ELF-1 (cell line): Measurements from ENCODE around the gene UTY.
"Not testable (repeated sequence)": the region's sequence is repeated elsewhere in the genome, so short reads cannot be mapped to it uniquely, and the experiment has no call there.

Experiments used
- DNase-seq: peaks from one replicate; pipeline ENCODE4 v3.0.0-alpha.2; 2016; ENCODE audit warnings: low read depth, low spot score

The UTY gene

GRCh38 chrY:13299411-13299810 lies 180.4 kb downstream of the UTY start:
- DNase-seq = no peak

GRCh38 chrY:13296176-13296890 lies 183.5 kb downstream of the UTY start:
- DNase-seq = no peak

- DNase-seq = no peak
Measured at GRCh38 chrY:13295026-13295425, 184.8 kb downstream of the UTY start.

GRCh38 chrY:13291199-13291598 lies 188.6 kb downstream of the UTY start:
- DNase-seq = no peak

DNA sequence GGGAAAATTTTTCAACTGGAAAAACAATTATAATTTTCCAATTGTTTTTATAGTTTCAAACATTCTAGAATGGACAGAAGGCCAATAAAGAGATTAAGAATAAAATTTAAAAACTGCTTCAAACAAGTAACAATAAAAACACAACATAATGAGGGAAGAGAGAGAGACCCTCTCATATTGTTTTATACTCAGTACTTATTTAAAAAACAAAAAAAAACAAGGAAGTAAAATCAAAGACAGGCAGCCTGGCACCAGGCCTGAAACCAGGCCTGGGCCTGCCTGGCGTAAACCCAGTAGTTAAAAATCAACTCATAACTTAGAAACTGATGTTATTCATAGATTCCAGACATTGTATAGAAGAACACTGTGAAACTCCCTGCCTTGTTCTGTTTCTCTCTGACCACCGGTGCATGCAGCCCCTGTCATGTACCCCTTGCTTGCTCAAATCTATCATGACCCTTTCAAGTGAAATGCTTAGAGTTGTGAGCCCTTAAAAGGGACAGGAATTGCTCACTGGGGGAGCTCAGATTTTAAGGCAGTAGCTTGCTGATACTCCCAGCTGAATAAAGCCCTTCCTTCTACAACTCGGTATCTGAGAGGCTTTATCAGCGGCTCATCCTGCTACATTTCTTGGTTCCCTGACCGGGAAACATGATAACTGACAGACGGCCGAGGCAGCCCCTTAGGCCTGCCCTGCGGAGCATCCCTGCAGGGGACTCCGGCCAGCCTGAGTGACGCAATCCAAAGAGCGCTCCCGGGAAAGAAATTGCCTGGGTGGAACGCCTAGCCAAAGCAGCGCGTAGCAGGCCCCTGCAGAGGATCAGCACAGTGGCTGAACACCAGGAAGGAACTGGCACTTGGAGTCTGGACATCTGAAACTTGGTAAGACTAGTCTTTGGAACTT lies 197.4 kb downstream of the UTY start:
- DNase-seq = not testable (repeated sequence)

GRCh38 chrY:13279561-13279960 lies 200.3 kb downstream of the UTY start:
- DNase-seq = no peak

GRCh38 chrY:13271706-13272105 lies 208.1 kb downstream of the UTY start:
- DNase-seq = no peak

DNA sequence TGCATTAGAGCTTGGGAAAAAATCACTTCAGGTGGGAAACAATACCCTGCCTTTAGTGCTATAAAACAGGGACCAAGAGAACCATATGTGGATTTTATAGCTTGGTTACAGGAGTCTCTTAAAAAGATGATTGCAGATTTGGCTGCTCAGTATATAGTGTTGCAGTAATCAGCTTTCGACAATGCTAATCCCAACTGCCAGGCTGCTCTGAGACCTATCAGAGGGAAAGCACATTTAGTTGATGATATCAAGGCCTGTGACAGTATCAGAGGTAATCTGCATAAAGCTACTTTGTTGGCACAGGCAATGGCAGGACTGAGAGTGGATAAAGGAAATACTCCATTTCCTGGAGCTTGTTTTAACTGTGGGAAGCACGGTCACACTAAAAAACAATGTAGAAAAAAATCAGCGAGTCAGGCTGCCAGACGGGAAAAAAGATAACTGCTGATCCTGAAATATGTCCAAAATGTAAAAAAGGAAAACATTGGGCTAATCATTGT lies 225.8 kb downstream of the UTY start:
- not testable (repeated sequence) for DNase-seq

DNA sequence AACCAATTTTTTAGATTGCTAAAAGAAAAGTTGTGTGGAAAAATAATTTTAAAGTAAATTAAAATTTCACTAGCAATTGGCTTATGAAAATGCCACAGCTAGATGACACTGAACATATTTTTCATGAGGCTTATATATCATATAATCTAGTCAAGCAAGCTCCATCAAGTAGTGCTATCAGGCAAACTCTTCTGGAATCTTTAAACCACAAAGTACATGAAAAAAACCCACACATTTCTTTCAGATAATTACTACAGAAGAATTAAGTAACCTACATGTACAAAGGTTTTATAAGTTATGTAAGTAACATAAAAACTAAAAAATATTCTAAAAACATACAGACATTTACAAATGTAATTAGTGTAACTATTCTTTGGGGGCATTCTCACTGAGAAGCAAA lies 229.4 kb downstream of the UTY start:
- no peak for DNase-seq

- no peak for DNase-seq
Measured at GRCh38 chrY:13243716-13244115, 236.1 kb downstream of the UTY start.

DNA sequence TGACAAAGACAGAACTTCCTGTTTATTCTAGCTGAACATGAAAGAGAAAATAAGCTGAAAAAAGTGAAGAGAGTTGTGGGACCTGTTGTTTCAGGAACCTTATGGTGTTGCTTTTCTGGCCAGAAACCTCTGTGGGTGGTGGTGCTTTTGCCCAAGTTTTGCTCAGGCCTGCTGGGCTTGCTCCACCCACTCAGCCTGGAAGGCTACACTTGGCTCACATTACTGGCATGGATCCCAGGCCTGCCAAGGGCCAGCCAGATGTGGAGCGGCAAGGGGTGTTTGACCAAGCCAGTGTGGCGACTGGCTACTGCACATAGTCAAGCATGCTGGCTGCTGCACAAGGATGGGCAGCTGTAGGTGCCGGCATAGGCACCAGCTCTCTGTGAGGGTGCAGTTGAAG lies 245.9 kb downstream of the UTY start:
- no peak for DNase-seq

DNA sequence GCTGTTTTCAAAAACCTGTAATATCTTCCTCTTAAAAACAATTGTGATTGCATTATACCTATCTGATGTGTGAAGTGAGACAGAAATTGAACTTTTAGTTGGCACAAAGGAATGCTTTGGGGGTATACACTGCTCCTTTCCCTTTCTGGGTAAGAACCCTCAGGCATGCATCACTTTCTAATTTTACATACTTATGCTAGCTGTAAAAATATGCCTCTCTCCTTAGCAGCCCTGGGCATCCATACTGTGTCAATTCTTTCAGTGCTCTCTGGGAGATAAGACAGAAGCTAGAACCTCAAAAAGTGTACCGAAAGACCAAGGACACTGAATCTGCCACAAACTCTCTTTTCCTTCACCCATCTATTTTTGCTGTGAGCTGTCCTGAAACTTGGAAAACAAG lies 246.7 kb downstream of the UTY start:
- DNase-seq = no peak

- no peak for DNase-seq
Measured at GRCh38 chrY:13227354-13227953, 252.4 kb downstream of the UTY start.

GRCh38 chrY:13210961-13211646 lies 268.7 kb downstream of the UTY start:
- no peak for DNase-seq

- DNase-seq = no peak
Measured at GRCh38 chrY:13205214-13205613, 274.6 kb downstream of the UTY start.
